ENCODE data around the gene ARHGAP23.
"Not testable (repeated sequence)": the region's sequence is repeated elsewhere in the genome, so short reads cannot be mapped to it uniquely, and the experiment has no call there.

GRCh38 chr17:38482039-38482699 lies 53.9 kb downstream of the ARHGAP23 start:
- TF ChIP-seq, protein P1, sequence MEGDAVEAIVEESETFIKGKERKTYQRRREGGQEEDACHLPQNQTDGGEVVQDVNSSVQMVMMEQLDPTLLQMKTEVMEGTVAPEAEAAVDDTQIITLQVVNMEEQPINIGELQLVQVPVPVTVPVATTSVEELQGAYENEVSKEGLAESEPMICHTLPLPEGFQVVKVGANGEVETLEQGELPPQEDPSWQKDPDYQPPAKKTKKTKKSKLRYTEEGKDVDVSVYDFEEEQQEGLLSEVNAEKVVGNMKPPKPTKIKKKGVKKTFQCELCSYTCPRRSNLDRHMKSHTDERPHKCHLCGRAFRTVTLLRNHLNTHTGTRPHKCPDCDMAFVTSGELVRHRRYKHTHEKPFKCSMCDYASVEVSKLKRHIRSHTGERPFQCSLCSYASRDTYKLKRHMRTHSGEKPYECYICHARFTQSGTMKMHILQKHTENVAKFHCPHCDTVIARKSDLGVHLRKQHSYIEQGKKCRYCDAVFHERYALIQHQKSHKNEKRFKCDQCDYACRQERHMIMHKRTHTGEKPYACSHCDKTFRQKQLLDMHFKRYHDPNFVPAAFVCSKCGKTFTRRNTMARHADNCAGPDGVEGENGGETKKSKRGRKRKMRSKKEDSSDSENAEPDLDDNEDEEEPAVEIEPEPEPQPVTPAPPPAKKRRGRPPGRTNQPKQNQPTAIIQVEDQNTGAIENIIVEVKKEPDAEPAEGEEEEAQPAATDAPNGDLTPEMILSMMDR (IDR thresholded peaks at IDR 0.05; ENCODE audit: low read length) = not testable (repeated sequence)
- TF ChIP-seq EZH2 (IDR thresholded peaks at IDR 0.05; ENCODE audit: borderline replicate concordance, low read length) = not testable (repeated sequence)

Measured in OCI-LY1 (cell line).